HG03045 (cell line): Measurements from ENCODE around the gene TUBB3.

Source experiments
- ATAC-seq: cut with Tn5 transposase; IDR thresholded peaks from one replicate; pipeline ENCODE4 v1.9.1; 2021; ENCODE audit warnings: mild to moderate bottlenecking, moderate library complexity; ENCODE audit not compliant: unreplicated experiment

TUBB3 gene

GRCh38 chr16:89936981-89937380 is 13.8 kb downstream of the TUBB3 start:
- no peak for ATAC-seq

- ATAC-seq = no peak
Observed at GRCh38 chr16:89938175-89938885, 15.2 kb downstream of the TUBB3 start.

GRCh38 chr16:89944773-89945172 is 21.6 kb downstream of the TUBB3 start:
- ATAC-seq = no peak

- ATAC-seq = no peak
Observed at GRCh38 chr16:89945654-89946053, 22.5 kb downstream of the TUBB3 start.

GRCh38 chr16:89946515-89946914 is 23.4 kb downstream of the TUBB3 start:
- no peak for ATAC-seq

GRCh38 chr16:89949121-89949742 is 26.1 kb downstream of the TUBB3 start:
- ATAC-seq = no peak

- ATAC-seq = no peak
Observed at GRCh38 chr16:89949756-89950155, 26.6 kb downstream of the TUBB3 start.

- ATAC-seq = no peak
Observed at GRCh38 chr16:89951509-89951908, 28.4 kb downstream of the TUBB3 start.

- ATAC-seq = no peak
Observed at GRCh38 chr16:89952049-89952448, 28.9 kb downstream of the TUBB3 start.

- ATAC-seq = no peak
Observed at GRCh38 chr16:89952551-89952950, 29.4 kb downstream of the TUBB3 start.

GRCh38 chr16:89953671-89954406 is 30.7 kb downstream of the TUBB3 start:
- ATAC-seq = peak; percentile 61

- no peak for ATAC-seq
Observed at GRCh38 chr16:89954462-89954861, 31.3 kb downstream of the TUBB3 start.

GRCh38 chr16:89955001-89955685 is 32.0 kb downstream of the TUBB3 start:
- ATAC-seq = no peak

GRCh38 chr16:89956505-89957215 is 33.5 kb downstream of the TUBB3 start:
- no peak for ATAC-seq

GRCh38 chr16:89957216-89957785 is 34.2 kb downstream of the TUBB3 start:
- no peak for ATAC-seq

- no peak for ATAC-seq
Observed at GRCh38 chr16:89958068-89958467, 34.9 kb downstream of the TUBB3 start.

GRCh38 chr16:89958596-89958995 is 35.5 kb downstream of the TUBB3 start:
- ATAC-seq = no peak

GRCh38 chr16:89960966-89961365 is 37.8 kb downstream of the TUBB3 start:
- ATAC-seq = no peak

GRCh38 chr16:89961920-89962319 is 38.8 kb downstream of the TUBB3 start:
- ATAC-seq = no peak

GRCh38 chr16:89962754-89963498 is 39.8 kb downstream of the TUBB3 start:
- no peak for ATAC-seq
